Hematopoietic multipotent progenitor cell treated with erythropoietin and hydrocortisone succinate and interleukin-3 and kit ligand, for 4 days (in vitro differentiated cells): ENCODE measurements around the gene NKAIN4.

Experiments used
- DNase-seq: peaks from one replicate; pipeline ENCODE4 v3.0.0-alpha.2; 2015

NKAIN4 gene

DNA sequence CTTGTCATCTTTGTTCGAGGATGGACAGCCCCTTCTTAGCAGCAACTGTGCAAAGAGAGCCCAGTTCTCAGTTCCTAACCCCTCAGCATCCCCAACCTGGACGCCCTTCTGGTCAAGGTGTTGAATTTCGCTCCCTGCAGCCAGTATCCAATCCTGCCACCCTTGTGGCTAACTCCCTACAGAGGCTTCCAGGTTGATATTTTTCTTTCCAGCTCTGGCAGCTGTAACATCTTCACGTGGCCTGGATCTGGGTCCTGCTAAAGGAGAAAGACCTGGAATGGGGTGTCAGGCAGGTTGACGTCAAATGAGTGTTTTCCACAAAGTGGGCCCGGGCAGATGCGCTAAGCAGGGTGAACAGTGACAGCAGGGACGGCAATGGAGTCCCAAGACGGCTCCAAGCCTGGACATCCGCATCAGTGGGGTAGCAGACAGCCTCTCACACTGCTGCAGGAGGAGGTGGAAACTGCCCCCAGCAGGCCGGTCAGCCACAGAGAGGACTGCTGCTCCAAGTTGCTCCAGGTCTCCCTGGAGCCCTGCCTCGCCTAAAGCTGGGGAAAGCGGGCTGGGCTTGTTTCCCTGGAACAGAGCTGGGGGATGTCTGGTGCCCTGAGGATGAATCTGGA is 37.3 kb downstream of the NKAIN4 start:
- no peak for DNase-seq

DNA sequence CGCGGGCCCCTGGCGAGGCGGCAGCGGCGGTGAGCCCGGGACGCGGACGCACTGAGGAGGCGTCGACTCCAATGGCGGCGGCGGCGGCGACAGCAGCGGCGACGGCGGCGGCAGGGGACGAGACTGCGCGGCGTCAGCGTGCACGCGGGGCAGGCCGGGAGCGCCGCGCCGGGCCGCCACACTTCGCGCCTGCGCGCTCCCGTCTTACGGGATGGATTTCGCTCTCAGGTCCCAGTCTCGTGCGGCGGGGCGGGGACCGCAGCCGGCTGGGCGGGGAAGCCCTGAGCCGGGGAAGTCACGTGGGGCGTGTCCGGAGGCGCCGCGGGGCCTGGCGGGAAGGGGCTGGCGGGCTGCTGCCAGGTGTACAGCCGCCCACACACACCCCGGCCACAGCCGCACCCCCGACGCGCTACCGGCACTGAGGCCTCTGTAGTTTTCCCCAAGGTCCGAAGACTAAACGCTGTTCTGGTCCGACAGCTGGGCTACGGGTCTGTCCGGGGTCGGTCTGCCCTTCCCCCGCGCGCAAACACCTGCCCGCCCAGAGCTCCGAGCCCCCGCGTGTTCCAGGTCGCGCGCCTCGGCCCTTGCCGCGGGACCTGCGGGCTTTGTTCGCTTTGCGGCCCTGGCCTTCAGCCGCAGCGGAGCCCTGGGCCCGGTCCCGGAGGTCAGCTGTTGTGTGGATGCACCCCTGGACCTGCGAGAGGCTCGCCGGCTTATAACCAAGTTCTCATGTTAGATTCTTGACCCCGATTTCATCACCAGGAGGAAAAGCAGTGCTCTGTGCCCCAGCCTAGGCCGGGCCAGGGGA is 38.0 kb downstream of the NKAIN4 start, which contains the start of gene YTHDF1:
Gene YTHDF1, minus strand, starts transcription at position 91 of the 808 bp plus-strand sequence. CDS start 239 bp downstream, outside the sequence.
- DNase-seq, result peak; percentile 98

DNA sequence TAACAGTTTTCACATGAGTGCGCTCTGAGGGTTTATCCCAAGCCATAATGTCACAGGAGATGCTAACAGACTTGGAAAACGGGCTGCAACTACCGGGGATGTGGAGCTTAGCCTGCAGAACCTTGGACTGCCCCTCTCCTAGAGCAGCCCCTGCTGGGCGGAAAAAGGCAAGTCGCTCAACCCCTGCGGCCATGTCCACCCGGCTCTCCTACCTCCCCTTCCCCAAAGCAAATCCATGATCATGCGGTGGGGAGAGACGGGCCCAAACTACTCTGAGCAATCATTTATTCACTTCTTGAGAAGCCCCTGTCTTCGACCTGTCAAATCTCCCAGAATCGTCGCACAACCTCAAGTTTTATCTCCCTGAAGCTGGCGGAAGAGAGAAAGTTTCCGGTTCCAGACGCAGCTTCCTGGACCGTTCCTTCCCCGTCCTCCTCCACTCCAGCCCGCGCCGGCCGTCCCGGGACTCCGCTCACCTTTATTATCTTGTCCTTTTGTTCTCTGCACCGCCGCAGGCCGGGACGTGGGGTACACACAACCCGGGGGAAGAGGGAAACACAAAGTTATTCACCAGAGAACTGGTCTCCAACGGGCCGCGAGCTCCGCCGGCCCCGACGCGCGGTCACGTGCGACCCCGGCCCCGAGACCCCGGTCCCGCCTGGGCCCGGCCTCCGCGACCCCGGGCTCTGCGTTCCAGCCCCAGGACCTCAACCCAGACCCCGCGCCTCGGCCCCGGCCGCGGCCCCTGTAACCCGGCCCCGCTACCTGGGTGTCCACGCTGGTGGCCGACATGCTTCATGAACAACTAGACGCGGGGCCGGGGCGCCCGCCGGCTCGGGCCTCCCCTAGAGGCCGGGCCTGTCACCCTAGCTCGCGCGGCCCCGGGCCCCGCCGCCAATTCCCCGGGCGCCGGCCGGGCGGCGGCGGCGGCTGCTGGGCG is 38.9 kb downstream of the NKAIN4 start:
- DNase-seq, result peak; percentile 75

DNA sequence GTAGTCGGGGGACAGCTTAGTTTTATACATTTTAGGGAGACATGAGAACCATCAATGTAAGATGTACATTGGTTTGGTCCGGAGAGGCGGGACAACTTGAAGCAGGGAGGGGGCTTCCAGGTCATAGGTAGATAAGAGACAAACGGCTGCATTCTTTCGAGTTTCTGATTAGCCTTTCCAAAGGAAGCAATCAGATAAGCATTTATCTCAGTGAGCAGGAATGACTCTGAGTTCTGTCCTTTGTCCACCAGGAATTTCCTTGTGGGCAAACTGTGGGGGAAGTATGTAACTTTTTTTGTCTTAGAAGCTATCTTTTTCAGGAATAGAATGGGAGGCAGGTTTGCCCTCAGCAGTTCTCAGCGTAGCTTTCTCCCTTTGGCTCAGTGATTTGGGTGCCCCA is 39.7 kb downstream of the NKAIN4 start:
- DNase-seq, result no peak

DNA sequence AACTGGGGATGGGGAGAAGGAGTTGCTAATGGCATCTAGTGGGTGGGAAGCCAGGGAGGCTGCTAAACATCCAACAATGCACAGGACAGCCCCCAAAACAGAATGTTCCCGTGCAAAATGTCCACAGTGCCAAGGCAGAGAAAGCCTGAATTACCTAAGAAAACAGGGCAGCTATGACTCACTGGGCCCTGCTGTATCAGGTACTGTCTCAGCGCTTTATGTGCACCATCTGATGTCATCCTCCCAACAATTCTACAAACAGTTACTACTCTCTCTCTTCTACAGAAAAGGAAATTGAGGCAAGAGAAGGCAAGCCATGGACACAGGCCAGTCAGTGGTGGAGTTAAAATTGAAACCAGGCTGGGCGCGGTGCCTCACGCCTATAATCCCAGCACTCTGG is 41.5 kb downstream of the NKAIN4 start:
- no peak for DNase-seq

DNA sequence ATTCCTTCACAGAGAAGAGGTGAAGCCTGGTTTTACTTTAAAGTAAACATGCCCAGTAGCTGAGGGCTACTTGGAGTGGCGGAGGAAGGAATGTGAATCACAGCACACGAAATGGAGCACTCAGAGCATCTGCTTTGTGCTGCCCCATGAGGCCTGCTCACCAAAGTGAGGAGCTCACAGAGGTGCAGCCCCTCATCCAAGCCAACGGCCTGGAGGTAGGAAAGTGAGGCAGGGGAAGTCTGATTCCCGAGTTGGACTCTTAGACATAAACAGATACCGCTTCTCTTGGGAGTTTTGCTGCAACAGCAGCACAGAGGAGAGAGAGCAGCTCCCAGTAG is 41.9 kb downstream of the NKAIN4 start:
- DNase-seq, result no peak

DNA sequence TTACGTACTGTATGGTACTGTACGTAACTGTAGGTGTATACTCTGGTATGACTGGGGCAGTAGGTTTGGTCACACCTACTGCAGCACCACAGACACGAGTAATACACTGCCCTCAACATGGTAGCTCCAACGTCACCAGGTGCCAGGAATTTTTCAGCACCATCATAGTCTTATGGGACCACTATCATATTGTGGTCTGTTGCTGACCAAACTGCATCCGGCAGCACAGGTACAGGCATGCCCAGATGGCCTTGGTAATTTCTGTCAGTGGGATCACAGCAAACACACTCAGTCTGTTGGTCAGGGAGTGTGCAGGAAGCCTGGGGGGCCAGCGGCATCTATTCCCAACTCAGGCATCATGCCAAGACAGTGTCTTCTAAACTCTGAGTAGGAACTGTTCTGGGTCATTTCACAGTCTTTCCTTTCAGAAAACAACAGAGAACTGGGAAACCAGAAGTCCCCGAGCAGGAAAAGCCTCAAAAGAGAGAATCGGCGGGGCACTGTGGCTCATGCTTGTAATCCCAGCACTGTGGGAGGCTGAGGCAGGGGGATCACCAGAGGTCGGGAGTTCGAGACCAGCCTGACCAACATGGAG is 44.2 kb downstream of the NKAIN4 start:
- no peak for DNase-seq

DNA sequence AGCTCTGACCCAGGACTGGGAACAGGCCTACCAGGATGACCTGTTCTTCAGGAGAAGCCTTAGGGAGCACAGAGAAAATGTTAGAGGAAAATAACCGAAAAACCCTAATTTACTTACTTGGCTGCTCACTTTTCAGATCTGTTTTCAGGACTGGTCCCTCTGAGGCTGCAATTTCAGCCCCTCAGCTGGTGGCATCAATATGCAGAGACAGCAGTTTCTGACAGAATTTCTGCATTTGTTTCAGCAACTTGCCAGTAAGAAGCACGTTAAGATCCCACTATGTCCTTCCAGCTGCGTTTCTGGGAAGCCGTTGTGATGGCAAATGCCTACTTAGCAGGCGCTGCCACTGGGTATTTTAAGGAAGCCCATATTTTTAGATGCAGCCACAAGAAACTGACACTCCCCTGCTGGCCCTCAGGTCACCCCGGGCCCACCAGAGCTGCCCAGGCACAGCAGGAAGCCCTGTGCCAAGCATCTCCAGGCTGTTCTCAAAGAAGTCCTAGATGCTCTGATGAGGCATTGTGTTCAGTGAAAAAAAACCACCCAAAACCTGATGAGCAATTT is 45.8 kb downstream of the NKAIN4 start:
- no peak for DNase-seq

DNA sequence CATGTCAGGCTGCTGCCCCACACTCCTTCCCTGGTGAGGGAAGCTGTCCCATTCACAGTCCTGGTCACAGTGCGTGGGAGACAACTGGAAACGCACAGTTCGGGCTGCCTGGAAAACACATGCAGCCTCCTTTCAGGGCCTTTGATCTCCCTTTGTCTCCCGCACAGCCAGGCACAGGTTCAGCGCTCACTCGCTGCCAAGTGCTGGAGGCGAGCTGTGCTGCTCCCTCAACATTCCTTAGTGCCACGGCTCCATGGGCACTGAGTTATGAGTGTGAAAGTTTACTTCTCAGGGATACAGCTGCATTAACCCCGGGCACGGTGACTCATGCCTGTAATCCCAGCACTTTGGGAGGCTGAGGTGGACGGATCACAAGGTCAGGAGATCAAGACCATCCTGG is 47.4 kb downstream of the NKAIN4 start:
- DNase-seq, result no peak

DNA sequence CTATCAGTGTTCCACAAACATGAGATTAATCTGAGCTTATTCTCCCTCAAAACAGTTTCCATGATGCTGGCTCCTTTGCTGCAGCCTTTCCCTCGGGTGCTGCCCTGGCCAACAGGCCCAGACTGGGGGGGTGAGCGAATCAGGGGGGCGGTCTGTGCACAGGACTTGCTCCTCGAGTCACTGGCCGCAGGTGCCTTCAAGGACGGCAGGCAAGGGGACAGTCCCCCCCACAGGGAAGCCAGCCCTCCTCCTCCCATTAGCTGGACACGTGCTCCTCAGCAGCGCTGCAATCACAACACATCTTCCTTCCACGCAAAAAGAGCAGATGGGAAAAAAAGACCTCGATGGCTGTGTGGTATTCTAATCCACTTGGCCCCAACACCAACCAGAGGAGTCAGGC is 48.4 kb downstream of the NKAIN4 start:
- no peak for DNase-seq

DNA sequence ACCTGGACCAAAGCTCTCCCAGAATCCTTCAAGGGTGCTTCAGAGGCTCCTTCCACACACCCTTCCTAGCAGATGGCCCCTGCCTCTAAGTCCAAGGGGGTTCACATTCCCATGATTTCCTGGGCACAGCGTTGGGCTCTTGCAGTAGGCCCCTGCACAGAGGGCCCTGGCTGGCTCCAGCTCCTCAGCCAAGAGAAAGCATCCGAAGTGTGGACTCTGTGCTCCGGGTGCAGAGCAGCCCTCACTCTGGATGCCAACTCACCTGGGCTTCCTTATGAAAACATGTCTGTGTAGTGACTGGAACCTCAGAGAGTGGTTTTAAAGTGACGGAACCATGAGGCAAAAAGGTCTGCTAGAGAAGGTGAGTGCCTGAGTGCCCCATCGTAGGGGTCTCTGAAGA is 49.9 kb downstream of the NKAIN4 start:
- no peak for DNase-seq

DNA sequence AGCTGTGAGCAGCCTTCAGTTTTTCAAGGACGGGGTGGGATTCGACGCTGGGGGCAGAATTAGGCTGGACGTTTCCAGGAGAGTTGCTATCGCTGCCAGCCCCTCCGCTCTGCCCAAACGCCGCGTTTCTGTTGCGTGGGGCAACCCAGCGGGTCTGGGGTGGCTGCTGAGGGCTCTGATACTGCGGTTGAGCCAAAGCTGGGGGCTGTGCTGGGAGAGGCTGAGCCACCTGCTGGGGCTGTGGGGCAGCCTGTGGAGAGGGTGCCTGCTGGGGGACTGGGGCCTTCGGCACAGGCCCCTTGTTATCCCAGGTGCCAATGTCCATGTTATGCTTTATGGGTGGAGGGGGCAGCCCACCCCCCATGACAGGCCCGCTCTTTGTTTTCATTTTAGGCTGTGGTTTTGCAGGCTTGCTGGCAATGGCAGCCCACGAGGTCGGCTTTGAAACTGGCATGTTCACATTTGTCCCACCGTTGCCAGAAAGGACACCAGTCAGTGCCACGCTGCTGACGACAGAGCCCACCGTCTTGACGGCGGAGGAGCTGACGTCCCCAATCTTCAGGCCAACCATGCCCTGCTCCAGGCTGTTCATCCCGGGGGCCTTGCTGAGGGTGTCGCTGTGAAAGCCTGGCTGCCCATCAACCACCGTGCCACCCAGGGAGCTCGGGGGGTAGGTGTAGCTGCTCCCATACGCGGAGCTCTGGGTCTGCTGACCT is 51.3 kb downstream of the NKAIN4 start:
- no peak for DNase-seq

DNA sequence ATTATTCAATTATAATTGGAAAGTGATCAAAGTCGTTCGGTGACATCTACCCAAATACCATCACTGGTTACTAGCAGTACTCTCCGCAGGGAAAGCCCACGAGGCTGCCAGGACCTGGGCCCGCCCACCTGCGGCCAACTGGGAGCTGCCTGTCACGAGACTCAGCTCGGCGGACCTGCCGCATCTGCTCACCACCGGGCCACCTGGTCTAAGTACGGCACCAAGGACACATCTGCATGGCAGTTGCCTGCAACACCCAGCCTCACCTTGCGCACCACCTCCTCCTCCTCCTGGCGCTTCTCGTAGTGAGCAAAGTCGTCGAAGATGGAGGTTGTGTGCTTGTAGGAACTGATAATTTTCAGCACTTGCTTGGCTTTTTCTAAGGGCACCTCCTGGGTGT is 52.2 kb downstream of the NKAIN4 start:
- no peak for DNase-seq

DNA sequence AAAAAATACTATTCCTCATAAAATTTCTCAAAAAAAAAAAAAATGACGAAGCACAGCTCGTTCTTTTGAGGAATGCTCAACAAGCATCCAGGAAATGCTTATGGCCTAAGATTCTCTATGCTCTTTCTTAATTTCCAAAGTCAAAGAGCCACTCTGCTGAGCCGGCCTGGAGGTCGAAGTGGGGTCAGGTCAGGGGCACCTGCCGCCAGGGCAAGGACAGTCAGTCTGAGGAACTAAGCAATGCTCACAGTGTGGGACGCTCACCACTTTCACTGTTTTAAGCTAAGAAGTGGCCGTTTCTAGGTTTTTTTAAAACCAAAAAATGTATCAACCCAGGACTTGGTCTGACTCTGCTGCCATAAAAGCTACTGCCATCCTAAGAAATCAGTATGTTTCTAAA is 55.7 kb downstream of the NKAIN4 start:
- no peak for DNase-seq

DNA sequence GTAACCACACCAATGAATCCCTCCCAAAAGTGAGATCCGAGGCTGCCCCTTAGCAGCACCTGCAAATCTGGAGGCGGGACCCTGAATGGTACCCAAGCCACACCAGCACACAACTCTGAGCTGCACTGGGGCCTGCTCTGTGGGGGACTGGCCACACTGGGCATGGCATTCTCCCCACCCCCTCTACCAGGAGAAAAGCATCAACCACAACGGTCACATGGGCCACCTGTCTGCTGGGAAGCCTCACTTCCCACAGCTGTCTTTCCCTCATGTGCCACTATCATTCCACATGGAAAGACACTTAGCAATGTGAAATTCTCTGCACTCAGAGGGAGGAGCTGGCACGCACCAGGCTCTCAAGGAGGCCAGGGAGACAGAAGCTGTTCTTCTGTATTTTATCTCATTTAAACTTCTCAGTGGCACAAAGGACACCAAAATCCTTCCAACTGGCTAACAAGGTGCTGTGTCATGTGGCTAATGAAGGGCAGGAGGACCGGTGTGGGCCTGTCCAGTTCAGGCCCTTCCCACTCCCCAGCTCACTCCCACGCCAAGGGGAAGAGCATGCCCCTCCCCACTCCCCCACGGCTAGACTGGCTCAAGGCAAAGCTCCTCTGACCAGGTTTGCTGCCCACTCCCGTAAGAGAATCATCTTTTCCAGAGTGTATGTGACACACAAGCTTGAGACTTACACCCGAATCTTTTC is 57.3 kb downstream of the NKAIN4 start:
- DNase-seq, result no peak

DNA sequence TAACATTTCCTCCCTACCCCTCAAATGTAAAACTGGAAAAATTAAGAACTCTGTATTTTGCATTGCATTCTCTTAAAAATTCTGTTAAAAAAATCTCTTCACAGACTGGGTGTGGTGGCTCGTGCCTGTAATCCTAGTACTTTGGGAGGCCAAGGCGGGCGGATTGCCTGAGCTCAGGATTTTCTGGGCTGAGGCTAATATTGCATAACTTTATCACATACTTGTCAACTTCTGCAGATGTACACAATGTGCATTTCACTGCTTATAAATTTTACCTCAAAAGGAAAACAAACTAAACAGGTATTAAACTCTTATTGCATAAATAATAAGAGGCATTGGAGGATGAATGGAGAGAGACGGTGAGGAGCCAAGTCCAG is 59.5 kb downstream of the NKAIN4 start:
- no peak for DNase-seq

DNA sequence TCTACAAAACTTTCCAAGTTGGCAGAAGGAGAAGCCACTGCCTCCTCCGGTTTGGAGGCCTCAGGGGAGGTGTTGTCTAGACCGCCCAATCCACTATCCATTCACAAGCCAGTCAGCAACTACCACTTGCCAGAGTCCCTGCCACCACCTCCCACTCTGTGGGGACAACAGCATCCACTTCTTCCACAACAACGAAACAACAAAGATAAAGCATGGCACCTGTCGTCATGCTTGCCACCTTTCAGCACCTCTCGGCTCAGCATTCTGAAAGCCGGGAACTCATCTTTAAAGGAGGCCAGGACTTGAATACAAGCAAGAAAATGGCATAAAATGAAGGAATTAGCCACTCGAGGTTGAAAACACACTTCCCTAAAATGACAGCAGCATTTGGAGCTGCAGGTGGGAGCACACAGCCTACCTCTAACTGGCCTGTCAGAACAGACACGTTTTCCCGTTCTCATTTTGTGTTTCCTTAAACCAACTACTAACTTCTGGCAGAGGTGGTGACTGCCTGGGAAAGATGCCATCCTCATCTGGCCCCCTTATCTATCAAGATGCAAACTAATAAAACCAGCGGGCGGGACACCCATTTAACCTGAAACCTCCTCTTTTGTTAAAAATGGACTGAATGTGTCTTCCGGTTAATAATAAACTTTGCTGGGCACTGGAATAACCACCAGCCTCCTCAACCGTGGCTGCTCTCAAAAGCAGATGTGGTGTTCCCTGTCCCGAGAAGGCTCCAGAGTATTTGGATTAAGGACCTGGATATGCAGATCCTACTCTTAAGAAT is 60.1 kb downstream of the NKAIN4 start:
- no peak for DNase-seq

DNA sequence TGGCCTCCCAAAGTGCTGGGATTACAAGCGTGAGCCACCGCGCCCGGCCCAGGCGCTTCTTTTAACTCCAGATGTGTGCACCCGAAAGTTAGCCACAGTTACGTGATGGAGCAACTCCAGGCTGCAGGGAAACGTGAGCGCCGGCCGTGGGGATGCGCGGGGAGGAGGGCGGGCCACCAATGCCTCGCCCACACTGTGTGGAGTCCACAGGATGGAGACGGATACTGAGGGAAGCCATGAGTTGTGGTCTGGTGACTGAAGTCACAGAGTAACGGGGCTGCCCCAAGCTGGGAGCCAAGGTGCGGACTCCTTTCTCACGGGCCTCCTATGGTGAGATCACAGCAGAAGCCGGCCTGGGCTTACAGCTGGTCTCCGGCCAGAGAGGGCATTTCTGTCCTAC is 61.5 kb downstream of the NKAIN4 start:
- no peak for DNase-seq

DNA sequence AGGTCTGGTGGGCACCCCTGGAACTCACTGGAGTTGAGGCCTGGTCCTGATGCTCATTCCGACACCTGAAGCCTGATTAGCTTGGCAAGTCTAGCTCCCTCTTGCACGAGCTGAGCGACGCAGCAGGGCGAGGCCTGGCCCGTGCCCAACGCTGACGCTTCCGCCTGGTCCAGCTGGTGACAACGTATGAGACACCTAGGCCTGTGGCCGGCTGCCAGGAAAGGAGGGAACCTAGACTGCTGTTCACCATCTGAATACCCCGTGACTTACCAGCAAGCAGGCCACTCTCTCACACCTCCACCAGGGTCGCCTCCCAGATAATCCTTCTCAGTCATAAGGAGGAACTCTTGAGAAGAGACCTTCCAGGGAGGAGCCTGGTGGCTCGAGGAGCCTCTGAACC is 62.9 kb downstream of the NKAIN4 start:
- no peak for DNase-seq

DNA sequence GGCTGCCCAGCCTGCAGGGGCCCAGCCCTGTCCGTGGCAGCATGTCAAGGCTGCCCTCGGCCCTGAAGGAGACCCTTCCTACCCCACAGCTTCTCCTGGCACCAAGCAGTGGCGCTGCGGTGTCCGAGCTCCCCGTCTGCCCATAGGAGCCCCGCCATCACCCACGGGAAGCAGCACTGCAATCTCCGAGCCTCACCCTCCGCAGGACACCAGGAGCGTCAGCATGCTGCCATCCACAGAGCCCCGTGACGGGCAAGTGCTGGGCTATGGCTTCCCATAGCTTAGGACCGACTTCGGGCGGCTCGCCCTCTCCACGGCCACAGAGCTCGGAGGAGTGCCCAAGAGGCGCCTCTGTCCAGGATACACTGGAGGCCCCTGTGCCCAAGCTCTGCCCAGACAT is 63.4 kb downstream of the NKAIN4 start:
- DNase-seq, result no peak
